Measurements from ENCODE around the gene TMTC3. TPM values are rescaled to one million over a fixed set of nuclear protein-coding genes. Genes with fewer than 3 reads are reported as not detected.

TMTC3 gene
- total RNA-seq, 2 donors from 2014 or later: 3.3 to 6.2 TPM

GRCh38 chr12:88144546-88145468 is 2.7 kb downstream of the TMTC3 start:
- Histone ChIP-seq H3K27me3 (no peaks in the 10 kb centered on the region), H3K4me1 (peaks cover 11% of the 10 kb centered on the region), H3K27ac (no peak overlapping the region), H3K4me3 (no peak overlapping the region), H3K9me3 (no peaks in the 10 kb centered on the region), H3K36me3 (replicated peaks in 1 of 2; ENCODE audit: insufficient read depth in 1 of 2, low read depth in 2 of 2) (no peaks in the 10 kb centered on the region)
- intact Hi-C loops (cut with DNase I): no loop called here
- WGBS, 2 donors: 83 to 85% methylated on average over 3 of the region's 3 CpGs
- no peak for ATAC-seq
- TF ChIP-seq CTCF (IDR thresholded peaks at IDR 0.05) (no peak), POLR2A (IDR thresholded peaks at IDR 0.05) (no peak)
- no peak for DNase-seq

- H3K36me3 ChIP-seq (replicated peaks in 1 of 2; ENCODE audit: insufficient read depth in 1 of 2, low read depth in 2 of 2): no peaks in the 10 kb centered on the region
- intact Hi-C loops (cut with DNase I): no loop called here
- H3K9me3 ChIP-seq: no peaks in the 10 kb centered on the region
- no peak for DNase-seq
- no peak overlapping the region for H3K27ac ChIP-seq
- 71 to 75% methylated on average over 5 of the region's 5 CpGs for WGBS, 2 donors
- no peaks in the 10 kb centered on the region for H3K27me3 ChIP-seq
- H3K4me3 ChIP-seq: no peak overlapping the region
- ATAC-seq: no peak
- peaks cover 11% of the 10 kb centered on the region for H3K4me1 ChIP-seq
- TF ChIP-seq CTCF (IDR thresholded peaks at IDR 0.05): no peak
- TF ChIP-seq POLR2A (IDR thresholded peaks at IDR 0.05): no peak
Measured at GRCh38 chr12:88145567-88146505, 3.7 kb downstream of the TMTC3 start.

GRCh38 chr12:88150063-88150462 is 8.0 kb downstream of the TMTC3 start:
- intact Hi-C loops (cut with DNase I): no loop called here
- TF ChIP-seq CTCF (IDR thresholded peaks at IDR 0.05) (no peak), POLR2A (IDR thresholded peaks at IDR 0.05) (no peak)
- no peak for DNase-seq
- H3K27me3 ChIP-seq: no peaks in the 10 kb centered on the region
- H3K36me3 ChIP-seq (replicated peaks in 1 of 2; ENCODE audit: insufficient read depth in 1 of 2, low read depth in 2 of 2): no peaks in the 10 kb centered on the region
- H3K27ac ChIP-seq: no peak overlapping the region
- ATAC-seq: no peak
- H3K9me3 ChIP-seq: no peaks in the 10 kb centered on the region
- no peak overlapping the region for H3K4me3 ChIP-seq
- no peaks in the 10 kb centered on the region for H3K4me1 ChIP-seq
- 93 to 95% methylated on average over 2 of the region's 2 CpGs for WGBS, 2 donors

- no peaks in the 10 kb centered on the region for H3K27me3 ChIP-seq
- intact Hi-C loops (cut with DNase I): no loop called here
- ATAC-seq: no peak
- H3K4me3 ChIP-seq: no peak overlapping the region
- 77 to 81% methylated on average over 3 of the region's 3 CpGs for WGBS, 2 donors
- H3K4me1 ChIP-seq: no peaks in the 10 kb centered on the region
- H3K9me3 ChIP-seq: no peaks in the 10 kb centered on the region
- H3K27ac ChIP-seq: no peak overlapping the region
- TF ChIP-seq POLR2A (IDR thresholded peaks at IDR 0.05): no peak
- TF ChIP-seq CTCF (IDR thresholded peaks at IDR 0.05): peak in 6 of 7 experiments; percentile 17 to 30 (median 26)
- H3K36me3 ChIP-seq (replicated peaks in 1 of 2; ENCODE audit: insufficient read depth in 1 of 2, low read depth in 2 of 2): no peaks in the 10 kb centered on the region
- no peak for DNase-seq
Measured at GRCh38 chr12:88153959-88154358, 11.9 kb downstream of the TMTC3 start.
